Measurements from ENCODE around the gene SUGT1. TPM values are rescaled to one million over a fixed set of nuclear protein-coding genes. Genes with fewer than 3 reads are reported as not detected.

SUGT1 gene
- total RNA-seq, 1 donor from 2014 or later, result 56.8 TPM

- Mint-ChIP-seq H3K27ac (no peak overlapping the region), H3K27me3 (peaks cover 74% of the 10 kb centered on the region), H3K4me3 (no peak overlapping the region), H3K36me3 (no peaks in the 10 kb centered on the region), H3K4me1 (ENCODE audit: unreplicated experiment) (no peaks in the 10 kb centered on the region), H3K9me3 (no peaks in the 10 kb centered on the region)
- TF ChIP-seq CTCF (conservative IDR thresholded peaks at IDR 0.05), result no peak
- no peak for DNase-seq (ENCODE audit: extremely low spot score, unreplicated experiment)
Measured at GRCh38 chr13:52744842-52745375, 92.3 kb downstream of the SUGT1 start.

GRCh38 chr13:52746141-52746540 lies 93.5 kb downstream of the SUGT1 start:
- peaks cover 74% of the 10 kb centered on the region for H3K27me3 Mint-ChIP-seq

DNA sequence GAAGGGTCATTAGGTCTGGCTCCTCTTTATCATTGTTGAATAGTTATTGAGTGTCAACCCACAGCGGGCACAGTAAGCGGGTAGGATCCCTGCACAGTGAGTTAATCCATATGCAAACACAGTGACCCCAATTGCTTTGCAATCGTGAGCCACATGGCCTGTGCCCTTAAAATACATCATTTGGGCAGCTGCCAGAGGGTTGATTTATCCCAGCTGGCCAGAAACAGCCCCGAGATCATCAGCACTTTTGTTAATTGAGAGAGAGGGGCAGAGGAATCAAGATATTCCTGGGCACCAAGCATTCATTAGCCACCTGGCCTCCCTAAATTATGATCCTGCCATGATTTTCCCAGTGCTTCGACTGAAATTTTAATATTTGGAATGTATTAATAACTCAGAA lies 96.8 kb downstream of the SUGT1 start:
- H3K4me1 Mint-ChIP-seq (ENCODE audit: unreplicated experiment), result no peaks in the 10 kb centered on the region
- no peaks in the 10 kb centered on the region for H3K9me3 Mint-ChIP-seq
- no peak for TF ChIP-seq CTCF (conservative IDR thresholded peaks at IDR 0.05)
- DNase-seq (ENCODE audit: extremely low spot score, unreplicated experiment), result no peak
- no peak overlapping the region for H3K4me3 Mint-ChIP-seq
- no peaks in the 10 kb centered on the region for H3K36me3 Mint-ChIP-seq
- H3K27me3 Mint-ChIP-seq, result peaks cover 58% of the 10 kb centered on the region
- H3K27ac Mint-ChIP-seq, result no peak overlapping the region

More at GRCh38 chr13:52746141-52746540, 93.5 kb downstream of the SUGT1 start:
- Mint-ChIP-seq H3K9me3 (no peaks in the 10 kb centered on the region), H3K4me1 (ENCODE audit: unreplicated experiment) (no peaks in the 10 kb centered on the region), H3K27ac (no peak overlapping the region), H3K4me3 (no peak overlapping the region), H3K36me3 (no peaks in the 10 kb centered on the region)
- TF ChIP-seq CTCF (conservative IDR thresholded peaks at IDR 0.05), result no peak
- DNase-seq (ENCODE audit: extremely low spot score, unreplicated experiment), result no peak

Other genes starting within 250 kb of the SUGT1 start
- 0.63 and 0.64 TPM in 2 replicates for gene THSD1, start 246.7 kb upstream of the SUGT1 start, total RNA-seq (ENCODE audit: low replicate concordance)
- gene VPS36, start 202.2 kb upstream of the SUGT1 start, total RNA-seq (ENCODE audit: low replicate concordance), result 35.2 and 41.6 TPM in 2 replicates
- 25.2 and 67.4 TPM in 2 replicates for gene CKAP2, start 197.4 kb upstream of the SUGT1 start, total RNA-seq (ENCODE audit: low replicate concordance)
- 4.9 and 11.6 TPM in 2 replicates for gene HNRNPA1L2, start 10.4 kb upstream of the SUGT1 start, total RNA-seq (ENCODE audit: low replicate concordance)
- gene CNMD, start 87.0 kb downstream of the SUGT1 start, total RNA-seq (ENCODE audit: low replicate concordance), result 0.26 and 0.75 TPM in 2 replicates
- 0.36 and 8.1 TPM in 2 replicates for gene PCDH8, start 195.8 kb downstream of the SUGT1 start, total RNA-seq (ENCODE audit: low replicate concordance)